OCI-LY3 (cell line): ENCODE results near the gene CFAP97D2.

Source experiments
- H2AFZ ChIP-seq: fragments of 200-600, 300-600 bp; shearing (Covaris generic); 2 replicates; pipeline ENCODE4 v1.6.0; 2014; ENCODE audit warnings: antibody characterized with exemption, low read depth, low read length
- H3K27ac ChIP-seq: fragments of 200-600, 300-600 bp; sonication (generic); 2 replicates; pipeline ENCODE4 v1.5.1; 2014; ENCODE audit warnings: mild to moderate bottlenecking, low read length, moderate library complexity, mixed read lengths
- H3K27me3 ChIP-seq: fragments of 200-600, 300-600 bp; sonication (generic); 2 replicates; pipeline ENCODE4 v1.6.1; 2014; ENCODE audit warnings: low read depth, low read length, mixed read lengths
- H3K36me3 ChIP-seq: fragments of 200-600, 300-600 bp; sonication (generic); replicated peaks from 2 replicates; pipeline ENCODE3; 2014; ENCODE audit warnings: low read depth, low read length, mixed read lengths
- H3K4me1 ChIP-seq: fragments of 300-600, 200-600 bp; sonication (generic); 2 replicates; pipeline ENCODE4 v1.6.1; 2014; ENCODE audit warnings: low read length, mixed read lengths
- H3K4me2 ChIP-seq: fragments of 200-600, 300-600 bp; sonication (generic); 2 replicates; pipeline ENCODE4 v1.6.1; 2014; ENCODE audit warnings: low read length, mixed read lengths
- H3K4me3 ChIP-seq: fragments of 300-600, 200-600 bp; sonication (generic); 2 replicates; pipeline ENCODE4 v1.5.1; 2014; ENCODE audit warnings: antibody characterized with exemption, mild to moderate bottlenecking, low read length, moderate library complexity
- H3K79me2 ChIP-seq: fragments of 300-600, 200-600 bp; shearing (Covaris generic); 2 replicates; pipeline ENCODE4 v1.6.1; 2014; ENCODE audit warnings: mild to moderate bottlenecking, low read length, mixed read lengths
- H3K9ac ChIP-seq: fragments of 300-600, 200-600 bp; shearing (Covaris generic); 2 replicates; pipeline ENCODE4 v1.6.0; 2014; ENCODE audit warnings: mild to moderate bottlenecking, low read length, moderate library complexity
- H3K9me3 ChIP-seq: fragments of 200-600, 300-600 bp; shearing (Covaris generic); 2 replicates; pipeline ENCODE4 v1.6.1; 2014; ENCODE audit warnings: low read length, mixed read lengths; ENCODE audit not compliant: insufficient read depth
- H4K20me1 ChIP-seq: fragments of 200-600, 300-600 bp; sonication (generic); 2 replicates; pipeline ENCODE4 v1.6.1; 2016; ENCODE audit warnings: low read length, mixed read lengths; ENCODE audit not compliant: insufficient read depth
- CTCF ChIP-seq: fragments of 200-600, 300-600 bp; sonication (generic); IDR thresholded peaks from 2 replicates; pipeline ENCODE4 v1.5.1; 2014; ENCODE audit warnings: antibody characterized with exemption, low read length, low read depth
- EZH2phosphoT487 ChIP-seq: fragments of 200-600 bp; shearing (Covaris generic); IDR thresholded peaks from 2 replicates; pipeline ENCODE4 v1.6.1; 2018; ENCODE audit warnings: antibody characterized with exemption, mixed run types, low read depth

Gene CFAP97D2

GRCh38 chr13:114226699-114227323 is 47.8 kb downstream of the CFAP97D2 start:
- Histone ChIP-seq H3K4me1 (peaks cover 18% of the 10 kb centered on the region), H3K27ac (no peak overlapping the region), H3K4me2 (peak overlapping the region; percentile 44), H3K4me3 (no peak overlapping the region), H3K27me3 (peaks cover 31% of the 10 kb centered on the region), H3K9me3 (no peaks in the 10 kb centered on the region), H3K36me3 (no peaks in the 10 kb centered on the region), H3K9ac (no peak overlapping the region), H4K20me1 (no peaks in the 10 kb centered on the region), H3K79me2 (no peaks in the 10 kb centered on the region), H2AFZ (0 out of 2 replicates have a peak overlapping the region, but pooled peaks have one; percentile 5)
- TF ChIP-seq EZH2phosphoT487: no peak
- TF ChIP-seq CTCF: peak; percentile 90

- Histone ChIP-seq H3K4me3 (no peak overlapping the region), H3K4me2 (no peak overlapping the region), H3K27me3 (peaks cover 28% of the 10 kb centered on the region), H3K36me3 (no peaks in the 10 kb centered on the region), H2AFZ (no peak overlapping the region), H3K9me3 (no peaks in the 10 kb centered on the region), H3K9ac (no peak overlapping the region), H3K4me1 (peaks cover 10% of the 10 kb centered on the region), H3K79me2 (no peaks in the 10 kb centered on the region), H3K27ac (no peak overlapping the region), H4K20me1 (no peaks in the 10 kb centered on the region)
- TF ChIP-seq EZH2phosphoT487 (no peak), CTCF (no peak)
Measured at GRCh38 chr13:114227528-114227927, 48.5 kb downstream of the CFAP97D2 start.

- no peak overlapping the region for H3K9ac ChIP-seq
- no peak for TF ChIP-seq CTCF
- no peak for TF ChIP-seq EZH2phosphoT487
- H3K27me3 ChIP-seq: peaks cover 28% of the 10 kb centered on the region
- H3K4me1 ChIP-seq: peaks cover 8% of the 10 kb centered on the region
- no peak overlapping the region for H3K4me3 ChIP-seq
- no peaks in the 10 kb centered on the region for H3K79me2 ChIP-seq
- no peaks in the 10 kb centered on the region for H4K20me1 ChIP-seq
- H3K9me3 ChIP-seq: no peaks in the 10 kb centered on the region
- H3K27ac ChIP-seq: no peak overlapping the region
- no peaks in the 10 kb centered on the region for H3K36me3 ChIP-seq
- no peak overlapping the region for H2AFZ ChIP-seq
- no peak overlapping the region for H3K4me2 ChIP-seq
Measured at GRCh38 chr13:114228176-114228575, 49.1 kb downstream of the CFAP97D2 start.

- no peaks in the 10 kb centered on the region for H3K9me3 ChIP-seq
- no peak overlapping the region for H2AFZ ChIP-seq
- H3K27ac ChIP-seq: no peak overlapping the region
- H3K4me2 ChIP-seq: no peak overlapping the region
- H4K20me1 ChIP-seq: no peaks in the 10 kb centered on the region
- H3K27me3 ChIP-seq: peaks cover 28% of the 10 kb centered on the region
- H3K4me3 ChIP-seq: no peak overlapping the region
- H3K79me2 ChIP-seq: no peaks in the 10 kb centered on the region
- TF ChIP-seq EZH2phosphoT487 (no peak), CTCF (no peak)
- H3K9ac ChIP-seq: no peak overlapping the region
- H3K4me1 ChIP-seq: peaks cover 11% of the 10 kb centered on the region
- no peaks in the 10 kb centered on the region for H3K36me3 ChIP-seq
Measured at GRCh38 chr13:114229506-114229905, 50.4 kb downstream of the CFAP97D2 start.
